ENCODE measurements around the gene PCDHB14.

PCDHB14 gene

GRCh38 chr5:141272906-141273305 lies 49.8 kb downstream of the PCDHB14 start:
- in situ Hi-C loops (cut with HindIII; ENCODE audit: low sequenced_read_pairs): no loop called here
